ENCODE results near the gene GLRX. TPM values are rescaled to one million over a fixed set of nuclear protein-coding genes. Genes with fewer than 3 reads are reported as not detected.

GLRX gene
- polyA plus RNA-seq, 1 of the 3 experiments (the other 2 are of a cell fraction), result 40.0 TPM

DNA sequence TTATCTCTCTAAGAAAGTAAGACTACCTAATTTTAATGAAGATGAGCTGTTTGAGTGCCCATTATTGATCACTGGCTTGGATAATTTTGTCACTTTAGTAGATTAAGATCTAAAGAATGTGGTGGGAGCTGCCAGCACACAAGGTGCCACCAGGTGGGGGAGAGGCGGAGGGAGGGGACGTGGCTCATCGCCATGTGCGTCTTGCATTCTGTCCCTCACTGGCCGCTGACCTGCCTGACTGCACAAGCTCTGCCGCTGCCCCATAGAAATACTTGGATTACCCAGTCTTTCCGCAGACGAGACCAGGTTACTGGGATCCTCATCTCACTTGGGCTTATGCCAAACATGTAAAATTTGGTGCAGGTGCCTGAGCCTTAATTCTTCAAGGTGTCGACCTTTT, 53.8 kb downstream of the GLRX start:
- Histone ChIP-seq H4K20me1 (ENCODE audit: insufficient read depth) (no peaks in the 10 kb centered on the region), H3K4me1 (ENCODE audit: control insufficient read depth in 1 of 2, insufficient read depth in 2 of 2, low read depth in 1 of 2, low read length in 1 of 2) (peaks cover 6 to 14% of the 10 kb centered on the region in 2 experiments; a peak in 3 of 4 replicates), H3K36me3 (replicated peaks in 1 of 2; ENCODE audit: control insufficient read depth in 1 of 2, insufficient read depth in 2 of 2, low read length in 1 of 2) (peaks cover 42 to 46% of the 10 kb centered on the region in 2 experiments), H3K9me2 (no peaks in the 10 kb centered on the region), H3K9me3 (no peaks in the 10 kb centered on the region), H3K79me2 (ENCODE audit: insufficient read depth) (no peaks in the 10 kb centered on the region), H2AFZ (ENCODE audit: low read depth) (no peak overlapping the region), H3F3A (replicated peaks; ENCODE audit: insufficient read depth) (peaks cover 8% of the 10 kb centered on the region), H3K27me3 (ENCODE audit: insufficient read depth) (no peaks in the 10 kb centered on the region), H3K4me2 (no peak overlapping the region), H3K27ac (ENCODE audit: low read depth in 2 of 2, low read length in 1 of 2) (no peak overlapping the region), H3K9ac (no peak overlapping the region), H3K4me3 (ENCODE audit: low read depth in 2 of 2, low read length in 1 of 2) (no peak overlapping the region)
- WGBS (ENCODE audit: low lambda C conversion rate), result 98% methylated on average over 9 of the region's 9 CpGs
- DNase-seq, result no peak
- TF ChIP-seq TCF12 (IDR thresholded peaks at IDR 0.05) (no peak), MAX (IDR thresholded peaks at IDR 0.05; ENCODE audit: low read depth) (no peak), USF2 (IDR thresholded peaks at IDR 0.05; ENCODE audit: borderline replicate concordance, low read depth, low read length) (no peak), SMC3 (IDR thresholded peaks at IDR 0.05; ENCODE audit: low read depth, low read length) (no peak), ZBTB33 (IDR thresholded peaks at IDR 0.05; ENCODE audit: borderline replicate concordance, low read depth) (no peak)
- ChIA-PET POLR2A (no interaction called here), CTCF (interaction anchor here (0.6 to 4.4 kb wide), 4 partner anchors 13 to 124 kb away, joined by 3 to 28 read pairs (median 6); no protein-coding TSS in a partner anchor)

DNA sequence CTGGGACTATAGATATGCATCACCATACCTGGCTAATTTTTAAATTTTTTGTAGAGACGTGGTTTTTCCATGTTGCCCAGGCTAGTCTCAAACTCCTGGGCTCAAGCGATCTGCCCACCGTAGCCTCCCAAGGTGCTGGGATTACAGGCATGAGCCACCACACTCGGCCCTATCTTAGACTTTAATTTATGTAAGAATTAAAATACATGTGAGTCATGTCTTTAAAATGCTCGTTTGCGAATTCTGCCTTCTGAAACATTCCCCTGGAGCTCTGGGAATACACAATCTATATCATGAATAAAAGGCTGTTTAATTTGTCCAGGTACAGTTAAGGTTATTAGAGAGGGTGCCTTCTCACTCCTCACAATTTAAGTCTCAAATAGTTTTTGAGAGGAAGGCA, 58.6 kb downstream of the GLRX start:
- TF ChIP-seq EZH2phosphoT487 (IDR thresholded peaks at IDR 0.05; ENCODE audit: borderline replicate concordance, low read depth) (no peak), PBX3 (IDR thresholded peaks at IDR 0.05) (no peak), ELF1 (IDR thresholded peaks at IDR 0.05) (no peak), JUND (IDR thresholded peaks at IDR 0.05) (no peak), SMC3 (IDR thresholded peaks at IDR 0.05; ENCODE audit: low read depth, low read length) (no peak), YY1 (IDR thresholded peaks at IDR 0.05; ENCODE audit: low read depth) (no peak), GABPA (IDR thresholded peaks at IDR 0.05; ENCODE audit: low read depth) (no peak), MXI1 (IDR thresholded peaks at IDR 0.05; ENCODE audit: low read depth, low read length) (no peak), TCF12 (IDR thresholded peaks at IDR 0.05) (no peak), MEF2A (IDR thresholded peaks at IDR 0.05; ENCODE audit: borderline replicate concordance, low read depth) (no peak), GATA2 (CRISPR knock-in tag; IDR thresholded peaks at IDR 0.05) (no peak)
- Histone ChIP-seq H3K9me3 (no peaks in the 10 kb centered on the region), H3K27me3 (ENCODE audit: insufficient read depth) (no peaks in the 10 kb centered on the region), H3K9me2 (no peaks in the 10 kb centered on the region), H3K27ac (ENCODE audit: low read depth in 2 of 2, low read length in 1 of 2) (no peak overlapping the region), H3K4me1 (ENCODE audit: control insufficient read depth in 1 of 2, insufficient read depth in 2 of 2, low read depth in 1 of 2, low read length in 1 of 2) (peaks cover 30 to 32% of the 10 kb centered on the region in 2 experiments; a peak in 3 of 4 replicates), H3K79me2 (ENCODE audit: insufficient read depth) (peaks cover 5% of the 10 kb centered on the region; the same call in 1 of the 2 replicates), H3K36me3 (replicated peaks in 1 of 2; ENCODE audit: control insufficient read depth in 1 of 2, insufficient read depth in 2 of 2, low read length in 1 of 2) (peaks cover 30 to 33% of the 10 kb centered on the region in 2 experiments), H3K4me2 (no peak overlapping the region), H2AFZ (ENCODE audit: low read depth) (no peak overlapping the region), H3K9ac (no peak overlapping the region), H4K20me1 (ENCODE audit: insufficient read depth) (no peaks in the 10 kb centered on the region), H3F3A (replicated peaks; ENCODE audit: insufficient read depth) (peaks cover 28% of the 10 kb centered on the region), H3K4me3 (ENCODE audit: low read depth in 2 of 2, low read length in 1 of 2) (no peak overlapping the region)
- ChIA-PET POLR2A (no interaction called here), CTCF (interaction anchor here (0.9 kb wide), 1 partner anchor 99 kb away, joined by 3 read pairs; no protein-coding TSS in a partner anchor)
- WGBS (ENCODE audit: low lambda C conversion rate), result 80% methylated on average over 6 of the region's 6 CpGs
- no peak for DNase-seq

Other genes with a start within 250 kb of the GLRX start
- gene GPR150, start 202.6 kb downstream of the GLRX start, polyA plus RNA-seq (2012; rRNA removed), result 0.06 and 0.07 TPM in 2 replicates
- 1.8 and 3.1 TPM in 2 replicates for gene RFESD, start 175.9 kb downstream of the GLRX start, polyA plus RNA-seq (2012; rRNA removed)
- 0.07 and 0.13 TPM in 2 replicates for gene SPATA9, start 139.7 kb downstream of the GLRX start, polyA plus RNA-seq (2012; rRNA removed)
- gene RHOBTB3, start 91.4 kb downstream of the GLRX start, polyA plus RNA-seq (2012; rRNA removed), result 59.3 and 73.6 TPM in 2 replicates
- 18.4 and 27.4 TPM in 2 replicates for gene ELL2, start 139.1 kb upstream of the GLRX start, polyA plus RNA-seq (2012; rRNA removed)

Data from SK-N-SH (cell line).